ENCODE results near the gene DDX1.

DNA sequence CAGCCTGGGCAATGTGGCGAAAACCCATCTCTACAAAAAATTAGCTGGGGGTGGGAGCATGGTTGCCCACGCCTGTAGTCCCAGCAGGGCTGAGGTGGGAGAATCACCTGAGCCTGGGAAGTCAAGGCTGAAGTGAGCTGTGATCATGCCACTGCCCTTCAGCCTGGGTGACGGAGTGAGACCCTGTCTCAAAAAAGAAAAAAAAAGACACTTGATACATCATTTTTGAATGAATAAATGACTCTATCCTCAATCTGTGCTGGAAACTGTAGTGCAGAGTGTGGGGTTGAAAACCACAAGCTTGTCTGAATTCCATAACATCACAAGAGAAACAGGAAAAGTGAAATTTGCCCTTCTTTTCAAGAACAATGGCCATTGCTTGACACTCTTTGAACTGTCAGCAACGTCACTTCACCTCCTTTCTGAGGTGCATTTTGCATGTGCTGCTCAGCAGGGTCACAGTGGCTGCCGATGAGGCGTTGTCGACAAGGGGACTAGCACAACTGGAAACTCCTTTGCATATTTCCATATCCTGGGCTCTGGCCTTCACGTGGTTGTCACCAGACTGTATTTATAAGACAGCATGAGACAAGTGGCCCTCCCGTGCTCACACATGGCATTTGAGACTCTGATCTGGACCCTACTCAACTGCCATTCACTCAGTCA, 54.2 kb downstream of the DDX1 start:
- TF ChIP-seq, protein P1, sequence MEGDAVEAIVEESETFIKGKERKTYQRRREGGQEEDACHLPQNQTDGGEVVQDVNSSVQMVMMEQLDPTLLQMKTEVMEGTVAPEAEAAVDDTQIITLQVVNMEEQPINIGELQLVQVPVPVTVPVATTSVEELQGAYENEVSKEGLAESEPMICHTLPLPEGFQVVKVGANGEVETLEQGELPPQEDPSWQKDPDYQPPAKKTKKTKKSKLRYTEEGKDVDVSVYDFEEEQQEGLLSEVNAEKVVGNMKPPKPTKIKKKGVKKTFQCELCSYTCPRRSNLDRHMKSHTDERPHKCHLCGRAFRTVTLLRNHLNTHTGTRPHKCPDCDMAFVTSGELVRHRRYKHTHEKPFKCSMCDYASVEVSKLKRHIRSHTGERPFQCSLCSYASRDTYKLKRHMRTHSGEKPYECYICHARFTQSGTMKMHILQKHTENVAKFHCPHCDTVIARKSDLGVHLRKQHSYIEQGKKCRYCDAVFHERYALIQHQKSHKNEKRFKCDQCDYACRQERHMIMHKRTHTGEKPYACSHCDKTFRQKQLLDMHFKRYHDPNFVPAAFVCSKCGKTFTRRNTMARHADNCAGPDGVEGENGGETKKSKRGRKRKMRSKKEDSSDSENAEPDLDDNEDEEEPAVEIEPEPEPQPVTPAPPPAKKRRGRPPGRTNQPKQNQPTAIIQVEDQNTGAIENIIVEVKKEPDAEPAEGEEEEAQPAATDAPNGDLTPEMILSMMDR (IDR thresholded peaks at IDR 0.05; ENCODE audit: extremely low read depth in 1 of 2, insufficient read depth in 1 of 2, low read depth in 1 of 2, low read length in 2 of 2) = no peak
- TF ChIP-seq EZH2 (IDR thresholded peaks at IDR 0.05; ENCODE audit: borderline replicate concordance, low read depth, low read length, severe bottlenecking) = no peak
- TF ChIP-seq POLR2AphosphoS5 (IDR thresholded peaks at IDR 0.05; ENCODE audit: insufficient read depth, low read depth, low read length) = no peak
- TF ChIP-seq MYC (IDR thresholded peaks at IDR 0.05; ENCODE audit: low read depth, low read length) = no peak
- no peak for TF ChIP-seq POLR2A (IDR thresholded peaks at IDR 0.05; ENCODE audit: low read depth, low read length)

All from endothelial cell of umbilical vein (primary cell).